ENCODE data around the gene RBM20. TPM values are rescaled to one million over a fixed set of nuclear protein-coding genes. Genes with fewer than 3 reads are reported as not detected.

Gene RBM20
- total and polyA plus RNA-seq, 2 of the 13 experiments (the other 11 are each of a cell fraction or from before 2014, with no cell fraction given), result 0.02 to 0.22 TPM

GRCh38 chr10:110730345-110731050 is 86.4 kb downstream of the RBM20 start (continued):
- no peak for TF ChIP-seq HNF4A (CRISPR knock-in tag; IDR thresholded peaks at IDR 0.05)

- Histone ChIP-seq H3K4me2 (ENCODE audit: low read depth, low read length) (peak overlapping the region; percentile 59), H3K4me3 (replicated peaks in 1 of 3; ENCODE audit: insufficient read depth in 1 of 3, low read depth in 2 of 3, low read length in 3 of 3) (peak overlapping the region in 1 of 3 experiments; percentile 17; a peak in 1 of 6 replicates), H3K36me3 (replicated peaks in 1 of 2; ENCODE audit: control insufficient read depth in 1 of 2, insufficient read depth in 2 of 2, low read length in 2 of 2) (no peaks in the 10 kb centered on the region), H2AFZ (ENCODE audit: low read length) (no peak overlapping the region), H3K9ac (ENCODE audit: insufficient read depth, low read depth, low read length) (no peak overlapping the region), H3K4me1 (ENCODE audit: insufficient read depth, low read length) (peaks cover 49% of the 10 kb centered on the region), H4K20me1 (ENCODE audit: insufficient read depth, low read length) (no peaks in the 10 kb centered on the region), H3K79me2 (ENCODE audit: insufficient read depth, low read length) (no peaks in the 10 kb centered on the region), H3K27ac (ENCODE audit: extremely low read length, insufficient read depth, low read length) (no peak overlapping the region), H3K27me3 (ENCODE audit: control insufficient read depth in 1 of 2, insufficient read depth in 2 of 2, low read length in 2 of 2) (peaks cover 0 to 11% of the 10 kb centered on the region in 2 experiments; a peak in 2 of 5 replicates), H3K9me3 (ENCODE audit: low read length) (no peaks in the 10 kb centered on the region)
- CTCF ChIA-PET (ENCODE audit: low intra/inter-chr PET ratio, low total read pairs), result no interaction called here
- POLR2A ChIA-PET, result no interaction called here
- no TSS peak for BruUV-seq (replicated peaks)
- DNase-seq (ENCODE audit: low spot score) (no peak), ATAC-seq (no peak), FAIRE-seq (no peak)
- WGBS (ENCODE audit: low lambda C conversion rate), result 57% methylated on average over 16 of the region's 16 CpGs
- intact Hi-C loops (cut with micrococcal nuclease; ENCODE audit: unreplicated experiment), result no loop called here
- in situ Hi-C loops (cut with HindIII; ENCODE audit: extremely low pct_ligation_motif_present, low pct_unique_long_range_greater_than_20kb), result loop anchor here (25.0 kb wide), 1 partner anchor 629 kb away; no protein-coding TSS in a partner anchor
- TF ChIP-seq MAFF (IDR thresholded peaks at IDR 0.05; ENCODE audit: low read depth, low read length), result peak; percentile 82
- TF ChIP-seq MAFK (conservative IDR thresholded peaks at IDR 0.05 in 1 of 2, IDR thresholded peaks at IDR 0.05 in 1 of 2; ENCODE audit: low read length in 2 of 2), result peak; percentile 82
- no peak for TF ChIP-seq KLF12 (CRISPR knock-in tag; IDR thresholded peaks at IDR 0.05; ENCODE audit: borderline replicate concordance)
- peak; percentile 88; the same call in 1 of the 2 replicates for TF ChIP-seq IRF2 (CRISPR knock-in tag; IDR thresholded peaks at IDR 0.05)
These were observed 89.2 kb downstream of the RBM20 start for GRCh38 chr10:110733218-110733952.
